Ramos (cell line): Measurements from ENCODE around the gene COL16A1.

ENCODE experiments used
- in situ Hi-C: fragments of 300-500 bp; cut with MboI; formaldehyde crosslinking; loops from one replicate; pipeline ENCODE4 v1.14.3; 2022; ENCODE audit warnings: low sequenced_read_pairs; ENCODE audit not compliant: unreplicated experiment

COL16A1 gene

DNA sequence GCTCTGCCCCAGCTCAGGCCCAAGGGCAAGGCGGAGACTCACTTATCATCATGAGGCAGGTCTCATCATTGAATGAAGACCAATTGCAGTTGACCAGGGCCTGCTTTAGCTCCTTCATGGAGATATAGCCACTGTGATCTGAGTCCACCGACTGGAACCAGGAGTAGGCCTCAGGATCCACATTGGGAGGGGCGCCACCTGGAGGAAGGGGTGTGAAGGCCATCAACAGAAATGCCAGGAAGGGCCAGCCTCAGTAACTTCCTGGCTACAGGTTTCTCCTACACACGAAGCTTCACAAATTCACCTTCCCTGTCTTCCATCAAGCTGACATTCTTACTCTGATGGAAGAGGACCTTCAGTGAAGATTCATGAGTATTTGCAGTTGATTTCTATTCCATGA lies 70.7 kb downstream of the COL16A1 start:
- in situ Hi-C loops: no loop called here

GRCh38 chr1:31632649-31633048 lies 71.2 kb downstream of the COL16A1 start:
- in situ Hi-C loops: no loop called here

DNA sequence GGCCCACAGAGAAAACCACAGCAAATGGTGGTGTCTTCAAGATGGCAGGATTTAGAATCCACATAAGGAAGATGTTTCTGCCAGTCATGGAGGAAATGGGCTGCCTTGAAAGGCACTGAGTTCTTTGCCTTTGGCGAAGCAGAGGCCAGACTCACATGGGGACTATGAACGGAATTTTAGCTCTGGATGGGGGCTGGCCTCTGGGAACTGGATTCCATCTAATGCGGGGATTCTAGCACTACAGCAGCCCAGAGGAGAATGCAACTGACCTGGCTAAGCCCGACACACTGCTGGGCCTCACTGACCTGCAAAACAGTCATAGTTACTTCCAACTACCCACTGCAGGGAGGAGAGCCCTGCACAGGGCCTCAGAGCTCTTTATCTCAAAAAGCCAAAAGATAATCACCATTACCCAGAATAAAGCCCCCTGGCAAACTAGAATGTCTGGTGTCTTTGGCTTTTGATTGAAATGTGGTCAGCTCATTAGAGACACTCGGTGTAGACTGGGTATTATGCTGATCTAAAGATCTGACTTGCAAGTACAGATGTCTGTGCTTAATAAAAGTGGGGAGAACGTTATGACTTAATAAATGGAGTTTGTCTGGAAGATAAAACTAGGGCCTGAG lies 74.8 kb downstream of the COL16A1 start:
- in situ Hi-C loops: no loop called here

GRCh38 chr1:31627930-31628559 lies 75.8 kb downstream of the COL16A1 start:
- in situ Hi-C loops: no loop called here

DNA sequence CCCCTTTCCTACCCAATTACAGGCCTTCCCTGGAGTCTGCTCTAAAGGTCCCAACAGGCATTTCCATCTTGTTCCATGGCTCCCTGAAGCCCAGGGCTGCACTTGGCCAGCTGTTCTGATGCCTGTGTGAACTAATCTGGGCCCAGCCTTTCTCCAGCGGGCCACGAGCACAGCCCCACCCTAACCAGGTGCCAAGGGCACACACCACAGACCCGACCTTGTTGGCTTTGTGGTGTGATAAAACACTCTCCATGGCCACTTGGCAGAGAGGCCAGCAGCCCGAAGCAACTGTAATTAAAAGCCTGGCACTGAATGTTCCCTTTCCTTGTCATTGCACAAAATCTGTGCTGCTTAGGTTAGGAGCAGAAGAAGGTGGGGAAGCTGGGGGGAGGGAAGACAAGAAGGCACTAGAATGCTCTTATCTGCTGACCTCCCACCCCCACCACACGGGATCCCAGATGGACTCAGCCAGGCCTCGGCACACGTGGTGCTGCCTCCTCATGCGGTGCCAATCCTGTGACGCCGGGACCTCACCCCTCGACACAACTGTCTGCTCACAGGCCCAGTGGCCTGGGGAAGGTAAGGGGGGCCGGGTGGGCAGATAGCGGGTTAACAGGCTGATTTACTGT lies 76.4 kb downstream of the COL16A1 start:
- in situ Hi-C loops: no loop called here

DNA sequence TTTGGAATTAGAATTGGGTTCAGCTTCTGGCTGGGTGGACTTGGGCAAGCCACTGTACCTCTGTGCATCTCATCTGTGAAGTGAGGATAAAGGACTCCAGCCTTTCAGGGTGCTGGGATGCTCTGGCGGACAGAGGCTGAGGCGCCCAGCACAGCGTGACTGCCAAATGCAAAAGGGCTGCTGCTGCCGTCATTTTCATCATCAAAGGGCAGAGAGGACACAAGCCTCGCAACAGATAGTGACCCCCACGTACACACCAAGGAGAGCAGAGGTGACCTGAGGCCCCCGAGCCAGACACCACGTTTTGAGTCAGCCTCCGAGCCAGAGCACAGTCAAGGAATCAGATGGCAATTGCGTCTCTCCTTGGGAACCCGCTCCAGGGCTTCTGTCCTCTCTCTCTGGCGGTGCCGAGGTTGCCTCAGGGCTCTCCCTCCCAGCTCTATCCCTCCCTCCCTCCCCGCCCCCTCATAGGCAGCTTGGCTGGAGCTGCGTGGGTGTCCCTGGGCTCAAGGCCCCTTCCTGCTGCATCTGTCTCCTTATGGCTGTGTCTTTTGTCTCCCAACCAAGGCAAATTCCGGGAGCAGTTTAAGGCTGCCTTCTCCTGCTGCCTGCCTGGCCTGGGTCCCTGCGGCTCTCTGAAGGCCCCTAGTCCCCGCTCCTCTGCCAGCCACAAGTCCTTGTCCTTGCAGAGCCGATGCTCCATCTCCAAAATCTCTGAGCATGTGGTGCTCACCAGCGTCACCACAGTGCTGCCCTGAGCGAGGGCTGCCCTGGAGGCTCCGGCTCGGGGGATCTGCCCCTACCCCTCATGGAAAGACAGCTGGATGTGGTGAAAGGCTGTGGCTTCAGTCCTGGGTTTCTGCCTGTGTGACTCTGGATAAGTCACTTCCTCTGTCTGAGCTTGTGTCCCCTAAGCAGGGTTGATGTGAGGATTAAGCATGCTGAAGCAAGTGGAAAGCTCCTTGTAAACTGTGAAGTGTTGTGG lies 77.3 kb downstream of the COL16A1 start:
- in situ Hi-C loops: no loop called here

DNA sequence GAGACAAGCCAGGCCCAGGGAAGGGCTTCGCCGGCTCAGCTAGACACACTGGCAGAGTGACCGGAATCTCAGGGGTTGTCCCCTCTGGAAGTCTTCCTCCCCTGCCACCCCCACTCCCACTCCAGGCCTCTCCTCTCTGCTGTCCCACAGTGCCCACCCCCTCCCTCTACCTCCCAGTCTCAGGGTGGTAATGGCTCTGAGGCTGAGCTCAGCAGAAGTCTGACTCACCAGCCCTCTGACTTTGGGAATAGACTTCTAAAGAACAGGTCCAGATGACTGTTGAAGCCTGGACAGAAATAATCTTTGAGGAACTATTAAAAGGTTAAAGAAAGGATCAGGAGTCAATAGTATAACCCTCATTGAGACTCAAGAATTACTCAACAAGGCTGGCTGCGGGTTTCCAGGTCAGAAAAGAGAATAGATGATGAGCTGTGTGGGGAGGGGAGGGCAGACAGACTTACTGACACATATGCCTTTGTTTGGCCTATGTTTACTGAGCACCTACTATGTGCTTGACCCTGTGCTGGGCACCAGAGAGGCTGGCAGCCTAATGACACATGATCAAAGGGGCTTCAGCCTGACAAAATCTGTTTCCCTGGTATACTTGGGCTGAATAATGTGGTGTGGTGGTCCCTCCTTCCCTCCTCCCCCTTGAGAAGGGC lies 78.1 kb downstream of the COL16A1 start:
- in situ Hi-C loops: no loop called here

GRCh38 chr1:31624731-31625514 lies 78.9 kb downstream of the COL16A1 start:
- in situ Hi-C loops: no loop called here

- in situ Hi-C loops: no loop called here
Observed at GRCh38 chr1:31624309-31624708, 79.5 kb downstream of the COL16A1 start.

- in situ Hi-C loops: no loop called here
Observed at GRCh38 chr1:31623365-31623764, 80.5 kb downstream of the COL16A1 start.

- in situ Hi-C loops: no loop called here
Observed at GRCh38 chr1:31621847-31622730, 81.7 kb downstream of the COL16A1 start.

DNA sequence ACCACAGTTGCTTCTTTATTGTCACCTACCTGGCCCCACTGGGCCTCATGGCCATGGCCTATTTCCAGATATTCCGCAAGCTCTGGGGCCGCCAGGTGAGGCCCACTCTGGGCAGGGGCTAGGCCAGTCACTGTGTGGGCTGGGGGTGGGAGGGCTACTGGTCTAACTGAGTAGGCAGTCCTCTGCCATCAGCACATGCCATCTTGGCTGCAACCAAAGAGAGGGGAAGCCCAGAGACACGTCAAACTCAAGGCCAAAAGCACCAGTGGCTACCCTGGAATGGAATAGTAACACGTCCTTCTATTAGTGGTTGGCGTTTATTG lies 82.4 kb downstream of the COL16A1 start:
- in situ Hi-C loops: no loop called here

DNA sequence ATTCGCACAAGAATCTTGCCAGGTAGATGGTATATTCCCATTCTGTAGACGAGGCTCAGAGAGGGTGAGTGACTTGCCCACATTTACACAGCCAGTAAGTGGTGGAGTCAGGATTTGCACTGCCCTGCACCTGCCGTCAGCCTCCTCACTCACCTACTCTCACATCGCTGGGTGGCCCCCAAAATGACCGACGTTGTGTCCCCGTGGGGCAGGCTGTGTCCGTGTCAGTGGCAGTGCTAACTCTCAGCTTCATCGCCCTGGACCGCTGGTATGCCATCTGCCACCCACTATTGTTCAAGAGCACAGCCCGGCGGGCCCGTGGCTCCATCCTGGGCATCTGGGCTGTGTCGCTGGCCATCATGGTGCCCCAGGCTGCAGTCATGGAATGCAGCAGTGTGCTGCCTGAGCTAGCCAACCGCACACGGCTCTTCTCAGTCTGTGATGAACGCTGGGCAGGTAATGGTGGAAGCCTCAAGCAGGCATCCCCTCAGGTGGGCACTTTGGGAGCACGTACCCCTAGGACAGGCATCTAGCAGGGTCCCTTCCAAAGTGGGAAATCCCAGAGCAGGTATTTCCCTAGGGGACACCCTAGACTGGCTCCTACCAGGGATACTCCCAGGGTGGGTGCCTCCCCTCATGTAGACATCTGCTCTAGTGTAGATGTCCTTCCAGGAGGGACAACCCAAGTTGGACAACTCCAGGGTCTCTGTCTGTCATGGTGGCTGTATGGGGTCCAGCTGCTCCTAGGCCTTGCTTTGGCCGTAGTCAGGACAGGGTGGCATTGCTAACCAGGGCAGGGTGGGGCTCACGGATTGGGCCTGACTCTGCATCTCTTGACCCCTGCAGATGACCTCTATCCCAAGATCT lies 83.0 kb downstream of the COL16A1 start:
- in situ Hi-C loops: no loop called here

DNA sequence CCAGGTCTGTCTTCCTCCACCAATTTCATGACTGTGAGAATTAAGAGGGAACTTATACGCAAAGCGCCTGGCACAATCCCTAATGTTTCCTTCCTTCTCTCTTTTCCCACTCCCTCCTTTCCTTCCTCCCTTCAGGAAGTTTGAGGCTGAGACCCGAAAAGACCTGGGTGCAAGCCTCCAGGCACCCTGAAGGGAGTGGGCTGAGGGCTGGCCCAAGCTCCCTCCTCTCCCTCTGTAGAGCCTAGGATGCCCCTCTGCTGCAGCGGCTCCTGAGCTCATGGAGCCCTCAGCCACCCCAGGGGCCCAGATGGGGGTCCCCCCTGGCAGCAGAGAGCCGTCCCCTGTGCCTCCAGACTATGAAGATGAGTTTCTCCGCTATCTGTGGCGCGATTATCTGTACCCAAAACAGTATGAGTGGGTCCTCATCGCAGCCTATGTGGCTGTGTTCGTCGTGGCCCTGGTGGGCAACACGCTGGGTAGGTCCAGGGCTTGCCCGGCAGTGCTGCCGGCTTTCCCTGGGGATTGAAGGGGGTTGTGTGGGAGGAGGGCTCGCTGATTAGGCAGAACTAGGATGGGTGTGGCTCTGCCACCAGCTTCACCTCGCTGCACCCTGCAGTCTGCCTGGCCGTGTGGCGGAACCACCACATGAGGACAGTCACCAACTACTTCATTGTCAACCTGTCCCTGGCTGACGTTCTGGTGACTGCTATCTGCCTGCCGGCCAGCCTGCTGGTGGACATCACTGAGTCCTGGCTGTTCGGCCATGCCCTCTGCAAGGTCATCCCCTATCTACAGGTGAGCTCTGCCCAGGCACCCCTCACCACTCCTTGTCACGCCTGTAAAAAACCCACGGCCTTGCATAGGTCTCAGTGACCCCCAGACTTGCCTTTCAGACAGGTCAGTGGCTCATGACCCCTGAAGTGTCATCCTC lies 84.6 kb downstream of the COL16A1 start:
- in situ Hi-C loops: no loop called here

DNA sequence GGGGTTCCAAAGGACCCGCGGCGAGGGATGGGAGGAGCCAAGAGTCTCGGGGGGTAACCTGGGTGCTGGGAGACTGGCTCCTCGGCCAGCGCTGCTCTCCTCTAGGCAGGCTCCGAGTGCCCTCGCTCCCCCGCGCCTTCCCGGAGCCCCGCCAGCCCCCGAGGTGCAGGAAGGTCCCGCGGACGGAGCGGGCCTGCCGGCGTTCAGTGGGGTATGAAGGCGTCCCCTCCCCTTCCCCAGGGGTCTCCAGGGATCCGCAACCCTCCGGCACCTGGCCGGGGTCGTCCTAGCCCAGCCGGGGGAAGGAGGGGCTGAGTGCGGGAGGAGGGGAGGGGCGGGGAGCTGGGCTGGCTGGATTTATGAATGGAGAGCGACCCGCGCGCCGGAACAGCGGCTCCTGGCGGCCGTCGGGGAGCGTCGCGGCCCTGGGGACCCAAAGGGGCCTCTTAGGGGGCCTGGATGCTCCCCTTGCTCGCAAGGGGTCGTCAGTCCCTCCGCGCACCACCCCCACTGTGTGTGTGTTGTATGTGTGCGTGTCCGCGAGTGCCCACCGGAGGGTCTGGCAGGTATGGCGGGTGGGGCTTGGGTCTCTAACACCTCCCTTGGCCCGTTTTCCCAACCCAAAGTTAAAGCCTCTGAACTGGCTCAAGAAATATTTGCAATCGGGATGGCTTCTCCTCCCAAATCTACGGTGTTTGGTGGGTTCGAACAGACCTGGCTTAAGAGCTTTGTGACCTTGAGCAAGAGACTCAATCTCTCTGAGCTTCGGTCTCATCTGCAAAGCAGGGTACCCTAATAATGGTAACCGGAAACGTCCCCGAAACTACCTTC lies 85.7 kb downstream of the COL16A1 start:
- in situ Hi-C loops: no loop called here
